Liver (tissue), 3 donors: ENCODE results near the gene CAMK1D.

Experiments used
- GABPA ChIP-seq, 2 donors: IDR thresholded peaks in 1 of 2; conservative IDR thresholded peaks in 1 of 2; 2 replicates each; pipeline ENCODE4 v1.6.1; 2016; ENCODE audit warnings: antibody characterized with exemption in 2 of 2, mild to moderate bottlenecking in 1 of 2, moderate library complexity in 1 of 2
- RAD21 ChIP-seq, 2 donors: IDR thresholded peaks; 2 replicates each; pipeline ENCODE4 v1.6.1; 2016; ENCODE audit warnings: antibody characterized with exemption in 2 of 2, mild to moderate bottlenecking in 2 of 2
- TF ChIP-seq, protein P1 (sequence below): fragments of 150-350 bp; IDR thresholded peaks from 2 replicates; pipeline ENCODE4 v1.5.1; 2017; ENCODE audit warnings: improper control_type of control experiment, low read depth, low read length; ENCODE audit not compliant: missing input control
- TF ChIP-seq, protein P2 (sequence below): IDR thresholded peaks from 2 replicates; pipeline ENCODE4 v1.6.1; 2016; ENCODE audit warnings: antibody characterized with exemption
- donor health status: healthy.
- donor health status: healthy.

- TF ChIP-seq, protein P1, sequence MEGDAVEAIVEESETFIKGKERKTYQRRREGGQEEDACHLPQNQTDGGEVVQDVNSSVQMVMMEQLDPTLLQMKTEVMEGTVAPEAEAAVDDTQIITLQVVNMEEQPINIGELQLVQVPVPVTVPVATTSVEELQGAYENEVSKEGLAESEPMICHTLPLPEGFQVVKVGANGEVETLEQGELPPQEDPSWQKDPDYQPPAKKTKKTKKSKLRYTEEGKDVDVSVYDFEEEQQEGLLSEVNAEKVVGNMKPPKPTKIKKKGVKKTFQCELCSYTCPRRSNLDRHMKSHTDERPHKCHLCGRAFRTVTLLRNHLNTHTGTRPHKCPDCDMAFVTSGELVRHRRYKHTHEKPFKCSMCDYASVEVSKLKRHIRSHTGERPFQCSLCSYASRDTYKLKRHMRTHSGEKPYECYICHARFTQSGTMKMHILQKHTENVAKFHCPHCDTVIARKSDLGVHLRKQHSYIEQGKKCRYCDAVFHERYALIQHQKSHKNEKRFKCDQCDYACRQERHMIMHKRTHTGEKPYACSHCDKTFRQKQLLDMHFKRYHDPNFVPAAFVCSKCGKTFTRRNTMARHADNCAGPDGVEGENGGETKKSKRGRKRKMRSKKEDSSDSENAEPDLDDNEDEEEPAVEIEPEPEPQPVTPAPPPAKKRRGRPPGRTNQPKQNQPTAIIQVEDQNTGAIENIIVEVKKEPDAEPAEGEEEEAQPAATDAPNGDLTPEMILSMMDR = no peak
- no peak for TF ChIP-seq RAD21 (IDR thresholded peaks at IDR 0.05)
- TF ChIP-seq, protein P2, sequence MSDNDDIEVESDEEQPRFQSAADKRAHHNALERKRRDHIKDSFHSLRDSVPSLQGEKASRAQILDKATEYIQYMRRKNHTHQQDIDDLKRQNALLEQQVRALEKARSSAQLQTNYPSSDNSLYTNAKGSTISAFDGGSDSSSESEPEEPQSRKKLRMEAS = no peak
- TF ChIP-seq GABPA (IDR thresholded peaks at IDR 0.05 in 1 of 2, conservative IDR thresholded peaks at IDR 0.05 in 1 of 2) = no peak
These were observed 84.9 kb downstream of the CAMK1D start for GRCh38 chr10:12434277-12434676.
